Esophagus muscularis mucosa (tissue), 4 donors: Measurements from ENCODE around the gene DCC. TPM values are rescaled to one million over a fixed set of nuclear protein-coding genes. Genes with fewer than 3 reads are reported as not detected.

ENCODE experiments used
- DNase-seq: peaks from one replicate; pipeline ENCODE4 v3.0.0-alpha.2; 2017; ENCODE audit errors: extremely low spot score
- H3K27ac ChIP-seq, 4 donors: fragments of 200-600 bp; sonication (generic); replicated peaks in 1 of 4; 1 replicate in 3 of 4; 2 replicates in 1 of 4; pipeline ENCODE4 v1.5.1; 2016 to 2019; ENCODE audit warnings: mild to moderate bottlenecking in 1 of 4
- H3K27me3 ChIP-seq, 4 donors: fragments of 200-600 bp; sonication (generic); one replicate each; pipeline versions ENCODE4 v1.5.1 to v1.6.0; 2016 to 2019
- H3K36me3 ChIP-seq, 4 donors: fragments of 200-600 bp; sonication (generic); one replicate each; pipeline ENCODE4 v1.5.1; 2016 to 2019
- H3K4me1 ChIP-seq, 4 donors: fragments of 200-600 bp; sonication (generic); one replicate each; pipeline ENCODE4 v1.5.1; 2016 to 2019
- H3K4me3 ChIP-seq, 4 donors: fragments of 200-600 bp; sonication (generic); 1 replicate in 2 of 4; 2 replicates in 2 of 4; pipeline ENCODE4 v1.5.1; 2016 to 2019; ENCODE audit warnings: mild to moderate bottlenecking in 4 of 4, moderate library complexity in 1 of 4
- H3K9me3 ChIP-seq, 4 donors: fragments of 200-600 bp; sonication (generic); 1 replicate in 3 of 4; 2 replicates in 1 of 4; pipeline ENCODE4 v1.5.1; 2016 to 2019
- CTCF ChIP-seq, 3 experiments: fragments of 200-600 bp in 2 of 3; fragments of 450-650 bp in 1 of 3; sonication (generic) in 2 of 3; IDR thresholded peaks; one replicate each; pipeline ENCODE4 v1.5.1; 2017 to 2019; ENCODE audit warnings: antibody characterized with exemption in 3 of 3, mild to moderate bottlenecking in 2 of 3, moderate library complexity in 1 of 3
- EP300 ChIP-seq: sonication (generic); formaldehyde crosslinking; IDR thresholded peaks from one replicate; pipeline ENCODE4 v1.6.1; 2017; ENCODE audit warnings: antibody characterized with exemption
- POLR2A ChIP-seq: fragments of 450-650 bp; IDR thresholded peaks from one replicate; pipeline ENCODE4 v1.6.1; 2017; ENCODE audit warnings: antibody characterized with exemption, moderate library complexity, mild to moderate bottlenecking, low read depth
- POLR2AphosphoS5 ChIP-seq, 2 donors: sonication (generic); formaldehyde crosslinking; IDR thresholded peaks; one replicate each; pipeline ENCODE4 v1.6.1; 2017; ENCODE audit warnings: antibody characterized with exemption in 2 of 2
- WGBS: methylation state at CpG from one replicate; pipeline ENCODE4 v1.1.5; 2018; 5-methylcytosine and 5-hydroxymethylcytosine counted together
- intact Hi-C: fragments of 100-400 bp; cut with DNase I; formaldehyde crosslinking; loops from one replicate; pipeline ENCODE4 v1.15.1; 2023
- total RNA-seq, 4 donors: library from RNA; depleted of rRNA; stranded (reverse); fragments of >200 nt; gene quantifications; one replicate each; pipeline versions ENCODE4 v1.1.0 to v1.2.1, GENCODE V29; 2016

The DCC gene
- total RNA-seq, 4 donors from 2014 or later, result 0.46 to 0.99 (median 0.83) TPM; not detected in 1

- H3K27me3 ChIP-seq, result no peaks in the 10 kb centered on the region
- peaks cover 0 to 2% (median 0%) of the 10 kb centered on the region in 4 donors for H3K9me3 ChIP-seq
- TF ChIP-seq CTCF (IDR thresholded peaks at IDR 0.05), result no peak
- TF ChIP-seq EP300, result no peak
- TF ChIP-seq POLR2A, result no peak
- TF ChIP-seq POLR2AphosphoS5 (IDR thresholded peaks at IDR 0.05), result no peak
- WGBS, result 70% methylated on average over 6 of the region's 6 CpGs
- DNase-seq, result no peak
- no peaks in the 10 kb centered on the region for H3K4me1 ChIP-seq
- H3K36me3 ChIP-seq, result no peaks in the 10 kb centered on the region
- intact Hi-C loops, result no loop called here
- H3K27ac ChIP-seq, result no peak overlapping the region
- no peak overlapping the region for H3K4me3 ChIP-seq
Observed at GRCh38 chr18:52319424-52319983, 20.5 kb upstream of the DCC start.

GRCh38 chr18:52322307-52322706, 17.7 kb upstream of the DCC start:
- Histone ChIP-seq H3K4me3 (no peak overlapping the region), H3K27ac (no peak overlapping the region), H3K9me3 (no peaks in the 10 kb centered on the region), H3K36me3 (no peaks in the 10 kb centered on the region), H3K4me1 (no peaks in the 10 kb centered on the region), H3K27me3 (no peaks in the 10 kb centered on the region)
- no peak for DNase-seq
- intact Hi-C loops, result no loop called here
- TF ChIP-seq EP300 (no peak), POLR2AphosphoS5 (IDR thresholded peaks at IDR 0.05) (no peak), CTCF (IDR thresholded peaks at IDR 0.05) (no peak), POLR2A (no peak)

- no peak for DNase-seq
- Histone ChIP-seq H3K27me3 (no peaks in the 10 kb centered on the region), H3K9me3 (no peaks in the 10 kb centered on the region), H3K27ac (no peak overlapping the region), H3K4me3 (no peak overlapping the region), H3K36me3 (no peaks in the 10 kb centered on the region), H3K4me1 (no peaks in the 10 kb centered on the region)
- 50% methylated on average over 2 of the region's 2 CpGs for WGBS
- intact Hi-C loops, result no loop called here
- TF ChIP-seq CTCF (IDR thresholded peaks at IDR 0.05) (no peak), EP300 (no peak), POLR2A (no peak), POLR2AphosphoS5 (IDR thresholded peaks at IDR 0.05) (no peak)
Observed at GRCh38 chr18:52323802-52324201, 16.2 kb upstream of the DCC start.

GRCh38 chr18:52325997-52326396, 14.0 kb upstream of the DCC start:
- Histone ChIP-seq H3K4me1 (no peaks in the 10 kb centered on the region), H3K9me3 (no peaks in the 10 kb centered on the region), H3K4me3 (no peak overlapping the region), H3K27me3 (no peaks in the 10 kb centered on the region), H3K36me3 (no peaks in the 10 kb centered on the region), H3K27ac (no peak overlapping the region)
- DNase-seq, result no peak
- 58% methylated on average over 1 of the region's 1 CpG for WGBS
- intact Hi-C loops, result no loop called here
- TF ChIP-seq CTCF (IDR thresholded peaks at IDR 0.05) (no peak), POLR2A (no peak), EP300 (no peak), POLR2AphosphoS5 (IDR thresholded peaks at IDR 0.05) (no peak)

GRCh38 chr18:52333860-52334259, 6.1 kb upstream of the DCC start:
- Histone ChIP-seq H3K9me3 (no peaks in the 10 kb centered on the region), H3K4me3 (no peak overlapping the region), H3K4me1 (no peaks in the 10 kb centered on the region), H3K27me3 (peaks cover 0 to 24% (median 0%) of the 10 kb centered on the region in 4 donors), H3K36me3 (no peaks in the 10 kb centered on the region), H3K27ac (no peak overlapping the region)
- TF ChIP-seq EP300, result no peak
- no peak for TF ChIP-seq POLR2A
- no peak for TF ChIP-seq CTCF (IDR thresholded peaks at IDR 0.05)
- no peak for TF ChIP-seq POLR2AphosphoS5 (IDR thresholded peaks at IDR 0.05)
- WGBS, result 80% methylated on average over 1 of the region's 1 CpG
- intact Hi-C loops, result no loop called here
- DNase-seq, result no peak
